Thyroid gland (tissue), 4 donors: ENCODE results near the gene PRICKLE1.

Experiments
- POLR2A ChIP-seq, 2 donors: fragments of 450-650 bp; IDR thresholded peaks; one replicate each; pipeline ENCODE4 v1.6.1; 2017; ENCODE audit warnings: antibody characterized with exemption in 2 of 2, mild to moderate bottlenecking in 2 of 2, moderate library complexity in 1 of 2
- TF ChIP-seq, protein P1 (sequence below), 6 experiments: fragments of 200-600 bp in 3 of 6; fragments of 450-650 bp in 3 of 6; sonication (generic) in 3 of 6; IDR thresholded peaks; one replicate each; pipeline ENCODE4 v1.5.1; 2016 to 2019; ENCODE audit warnings: antibody characterized with exemption in 6 of 6, mild to moderate bottlenecking in 2 of 6, inconsistent platforms in 1 of 6, moderate library complexity in 1 of 6

DNA sequence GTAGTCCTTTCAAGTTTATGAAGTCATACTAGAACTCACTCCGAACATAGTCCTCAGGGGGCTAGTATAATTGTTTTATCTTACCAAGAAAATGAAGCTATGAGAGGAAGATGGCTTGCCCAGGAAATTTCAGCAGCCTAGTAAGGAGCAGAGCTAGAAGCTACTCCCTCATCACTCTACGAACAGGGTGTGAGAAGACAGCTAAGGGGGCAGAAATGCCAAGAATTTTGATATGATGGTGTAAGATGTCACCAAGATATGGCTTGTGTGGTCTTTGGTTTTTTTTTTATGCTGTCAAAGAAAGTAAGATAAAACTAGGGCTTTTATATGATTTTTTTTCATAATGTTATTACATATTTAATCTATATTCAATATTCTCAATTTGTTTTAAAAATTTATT lies 47.6 kb downstream of the PRICKLE1 start:
- TF ChIP-seq, protein P1, sequence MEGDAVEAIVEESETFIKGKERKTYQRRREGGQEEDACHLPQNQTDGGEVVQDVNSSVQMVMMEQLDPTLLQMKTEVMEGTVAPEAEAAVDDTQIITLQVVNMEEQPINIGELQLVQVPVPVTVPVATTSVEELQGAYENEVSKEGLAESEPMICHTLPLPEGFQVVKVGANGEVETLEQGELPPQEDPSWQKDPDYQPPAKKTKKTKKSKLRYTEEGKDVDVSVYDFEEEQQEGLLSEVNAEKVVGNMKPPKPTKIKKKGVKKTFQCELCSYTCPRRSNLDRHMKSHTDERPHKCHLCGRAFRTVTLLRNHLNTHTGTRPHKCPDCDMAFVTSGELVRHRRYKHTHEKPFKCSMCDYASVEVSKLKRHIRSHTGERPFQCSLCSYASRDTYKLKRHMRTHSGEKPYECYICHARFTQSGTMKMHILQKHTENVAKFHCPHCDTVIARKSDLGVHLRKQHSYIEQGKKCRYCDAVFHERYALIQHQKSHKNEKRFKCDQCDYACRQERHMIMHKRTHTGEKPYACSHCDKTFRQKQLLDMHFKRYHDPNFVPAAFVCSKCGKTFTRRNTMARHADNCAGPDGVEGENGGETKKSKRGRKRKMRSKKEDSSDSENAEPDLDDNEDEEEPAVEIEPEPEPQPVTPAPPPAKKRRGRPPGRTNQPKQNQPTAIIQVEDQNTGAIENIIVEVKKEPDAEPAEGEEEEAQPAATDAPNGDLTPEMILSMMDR (IDR thresholded peaks at IDR 0.05), result no peak
- no peak for TF ChIP-seq POLR2A (IDR thresholded peaks at IDR 0.05)
